T-helper 22 cell (primary cell): ENCODE results near the gene STIM2.

Experiments
- DNase-seq: peaks from one replicate; pipeline ENCODE4 v3.0.0-alpha.2; 2020; ENCODE audit warnings: low read depth

Gene STIM2

GRCh38 chr4:27040356-27040755 is 179.7 kb downstream of the STIM2 start:
- DNase-seq = no peak

GRCh38 chr4:27042411-27042810 is 181.8 kb downstream of the STIM2 start:
- DNase-seq = no peak

GRCh38 chr4:27043200-27043599 is 182.6 kb downstream of the STIM2 start:
- DNase-seq = no peak

GRCh38 chr4:27046851-27047250 is 186.2 kb downstream of the STIM2 start:
- DNase-seq = no peak

GRCh38 chr4:27048429-27049238 is 188.0 kb downstream of the STIM2 start:
- DNase-seq = no peak

- no peak for DNase-seq
Measured at GRCh38 chr4:27049239-27049829, 188.7 kb downstream of the STIM2 start.

GRCh38 chr4:27050731-27051130 is 190.1 kb downstream of the STIM2 start:
- no peak for DNase-seq

GRCh38 chr4:27055221-27055760 is 194.7 kb downstream of the STIM2 start:
- DNase-seq = no peak

- DNase-seq = no peak
Measured at GRCh38 chr4:27056281-27056680, 195.6 kb downstream of the STIM2 start.

GRCh38 chr4:27057053-27057452 is 196.4 kb downstream of the STIM2 start:
- DNase-seq = no peak

GRCh38 chr4:27057662-27058061 is 197.0 kb downstream of the STIM2 start:
- no peak for DNase-seq

GRCh38 chr4:27058819-27059406 is 198.3 kb downstream of the STIM2 start:
- DNase-seq = no peak

- no peak for DNase-seq
Measured at GRCh38 chr4:27059446-27059845, 198.8 kb downstream of the STIM2 start.

GRCh38 chr4:27062256-27062655 is 201.6 kb downstream of the STIM2 start:
- no peak for DNase-seq

GRCh38 chr4:27066591-27066990 is 205.9 kb downstream of the STIM2 start:
- DNase-seq = no peak

GRCh38 chr4:27068151-27068867 is 207.7 kb downstream of the STIM2 start:
- no peak for DNase-seq
